GM21390 (cell line): ENCODE data around the gene LYPD6.

ENCODE experiments used
- ATAC-seq: cut with Tn5 transposase; IDR thresholded peaks from one replicate; pipeline ENCODE4 v1.9.1; 2021; ENCODE audit not compliant: unreplicated experiment

The LYPD6 gene

GRCh38 chr2:149448315-149448714, 117.9 kb downstream of the LYPD6 start:
- ATAC-seq: no peak

- no peak for ATAC-seq
Measured at GRCh38 chr2:149449017-149449416, 118.6 kb downstream of the LYPD6 start.

- peak; percentile 63 for ATAC-seq
Measured at GRCh38 chr2:149451417-149452165, 121.2 kb downstream of the LYPD6 start.

GRCh38 chr2:149456285-149456684, 125.9 kb downstream of the LYPD6 start:
- ATAC-seq: no peak

- no peak for ATAC-seq
Measured at GRCh38 chr2:149458502-149458901, 128.1 kb downstream of the LYPD6 start.

- peak; percentile 93 for ATAC-seq
Measured at GRCh38 chr2:149463328-149464002, 133.1 kb downstream of the LYPD6 start.

- ATAC-seq: no peak
Measured at GRCh38 chr2:149464396-149464795, 134.0 kb downstream of the LYPD6 start.

- ATAC-seq: no peak
Measured at GRCh38 chr2:149465873-149466272, 135.5 kb downstream of the LYPD6 start.

- ATAC-seq: no peak
Measured at GRCh38 chr2:149466635-149467034, 136.2 kb downstream of the LYPD6 start.

GRCh38 chr2:149467436-149467835, 137.0 kb downstream of the LYPD6 start:
- ATAC-seq: no peak

- no peak for ATAC-seq
Measured at GRCh38 chr2:149468636-149469035, 138.2 kb downstream of the LYPD6 start.

- ATAC-seq: no peak
Measured at GRCh38 chr2:149470046-149470445, 139.7 kb downstream of the LYPD6 start.

- ATAC-seq: no peak
Measured at GRCh38 chr2:149472413-149472812, 142.0 kb downstream of the LYPD6 start.

- ATAC-seq: no peak
Measured at GRCh38 chr2:149473068-149473467, 142.7 kb downstream of the LYPD6 start.

- no peak for ATAC-seq
Measured at GRCh38 chr2:149473521-149473920, 143.1 kb downstream of the LYPD6 start.

GRCh38 chr2:149483004-149483605, 152.7 kb downstream of the LYPD6 start:
- no peak for ATAC-seq

- ATAC-seq: no peak
Measured at GRCh38 chr2:149486664-149487063, 156.3 kb downstream of the LYPD6 start.

- ATAC-seq: no peak
Measured at GRCh38 chr2:149487189-149487588, 156.8 kb downstream of the LYPD6 start.

- ATAC-seq: no peak
Measured at GRCh38 chr2:149488706-149489440, 158.5 kb downstream of the LYPD6 start.

- no peak for ATAC-seq
Measured at GRCh38 chr2:149489452-149489851, 159.1 kb downstream of the LYPD6 start.

GRCh38 chr2:149490296-149490695, 159.9 kb downstream of the LYPD6 start:
- ATAC-seq: no peak
